Measurements from ENCODE around the gene ZNF483.
"Not testable (repeated sequence)": the region's sequence is repeated elsewhere in the genome, so short reads cannot be mapped to it uniquely, and the experiment has no call there.

Gene ZNF483

DNA sequence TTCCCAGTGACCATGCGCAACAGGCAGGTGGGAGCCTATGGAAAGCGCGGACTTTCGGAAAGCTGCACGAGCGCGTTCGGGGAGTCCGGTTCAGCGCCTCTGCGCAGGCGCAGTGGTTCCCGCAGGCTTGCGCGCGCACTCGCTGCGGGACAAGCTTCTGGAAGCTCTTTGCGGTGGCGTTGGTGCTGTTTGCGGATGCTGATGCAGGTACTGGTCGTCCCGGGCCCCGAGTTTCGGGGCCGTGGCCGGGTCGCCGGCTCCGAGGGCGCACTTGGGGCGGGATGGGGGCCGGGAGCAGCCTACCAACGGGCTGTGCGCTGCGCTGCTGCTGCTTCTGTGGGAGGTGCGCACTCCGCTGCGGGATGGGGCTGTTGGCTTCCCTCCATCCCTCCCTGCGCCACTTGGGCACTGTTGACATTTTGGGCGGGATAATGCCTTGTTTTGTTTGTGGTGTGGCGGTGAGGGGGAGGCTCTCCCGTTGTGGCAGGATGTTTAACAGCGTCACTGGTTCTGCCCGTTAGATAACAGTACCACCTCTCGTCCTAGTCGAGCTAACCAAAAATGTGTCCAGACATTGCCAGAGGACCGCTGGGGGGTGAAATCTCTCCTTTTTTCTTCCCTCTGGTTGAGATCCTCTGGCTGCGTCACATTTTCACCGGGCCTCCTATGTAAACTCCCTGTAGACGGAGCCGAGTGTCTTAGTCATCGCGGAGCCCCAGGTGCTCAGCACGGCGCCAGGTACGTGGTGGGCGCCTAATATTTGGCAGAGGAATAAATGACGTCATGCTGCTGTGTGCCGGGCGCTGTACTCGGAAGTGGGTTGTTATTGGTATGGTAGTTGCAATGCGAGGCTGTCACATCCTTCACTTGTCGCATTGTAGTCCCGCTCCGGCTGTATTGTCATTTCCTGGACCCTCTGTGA, at the start of gene ZNF483:
Gene ZNF483 (plus strand): TSS at position 124 of the 922 bp plus-strand sequence. CDS start 2,217 bp downstream, outside the sequence.
- DNase-seq (ENCODE audit: low spot score): no peak

DNA sequence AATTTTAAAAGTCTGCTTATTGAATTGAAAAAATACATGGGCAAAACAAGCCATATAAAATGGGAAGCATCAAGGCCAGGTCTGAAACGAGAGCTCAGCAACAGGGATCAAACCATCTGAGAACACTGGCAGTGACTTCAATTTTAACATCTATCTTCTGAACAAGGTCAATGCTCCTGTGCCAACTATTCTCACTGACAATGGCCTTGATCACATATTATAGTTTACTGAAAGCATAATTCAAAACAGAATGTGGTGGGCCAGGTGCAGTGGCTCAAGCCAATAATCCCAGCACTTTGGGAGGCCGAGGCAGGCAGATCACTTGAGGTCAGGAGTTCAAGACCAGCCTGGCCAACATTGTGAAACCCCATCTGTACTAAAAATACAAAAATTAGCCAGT, 49.8 kb upstream of the ZNF483 start:
- no peak for DNase-seq (ENCODE audit: low spot score)

- no peak for DNase-seq (ENCODE audit: low spot score)
Measured at GRCh38 chr9:111477677-111478076, 47.3 kb upstream of the ZNF483 start.

GRCh38 chr9:111481885-111482636, 42.9 kb upstream of the ZNF483 start:
- DNase-seq (ENCODE audit: low spot score): peak; percentile 52

DNA sequence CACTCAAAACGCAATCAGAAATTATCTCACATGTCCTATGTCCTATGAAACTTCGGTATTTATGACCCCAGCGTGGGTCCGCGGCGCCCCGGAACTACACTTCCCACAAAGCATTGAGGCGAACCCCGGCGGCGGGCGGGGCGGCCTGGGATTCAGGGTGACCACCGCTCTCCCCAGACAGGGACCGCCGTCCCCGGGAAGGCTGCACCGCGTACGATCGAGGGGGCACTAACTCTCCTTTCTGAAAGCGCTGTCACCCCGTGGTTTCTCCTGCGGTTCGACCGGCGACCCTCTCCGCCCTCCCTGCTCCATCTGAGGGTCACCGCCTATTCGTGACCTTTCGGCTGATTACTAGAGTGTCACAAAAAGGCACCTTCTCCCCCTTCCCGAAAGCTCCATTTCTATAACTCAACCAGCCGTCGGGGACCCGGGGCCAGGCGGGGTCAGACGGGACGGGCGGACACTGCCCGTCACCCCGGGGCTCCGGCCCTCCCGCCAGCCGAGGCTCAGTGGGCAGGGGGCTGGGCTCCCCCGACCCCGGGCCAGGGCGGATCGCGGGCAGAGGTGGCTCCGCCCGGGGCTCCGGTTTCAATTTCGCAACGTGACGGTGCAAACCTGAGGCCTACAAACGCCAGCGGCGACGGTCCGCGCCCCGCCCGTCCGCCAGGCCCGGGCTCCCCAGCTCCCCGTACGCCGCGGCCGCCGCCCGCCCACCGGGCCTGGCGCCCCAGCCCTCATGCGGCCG, 42.1 kb upstream of the ZNF483 start:
- peak; percentile 80 for DNase-seq (ENCODE audit: low spot score)

DNA sequence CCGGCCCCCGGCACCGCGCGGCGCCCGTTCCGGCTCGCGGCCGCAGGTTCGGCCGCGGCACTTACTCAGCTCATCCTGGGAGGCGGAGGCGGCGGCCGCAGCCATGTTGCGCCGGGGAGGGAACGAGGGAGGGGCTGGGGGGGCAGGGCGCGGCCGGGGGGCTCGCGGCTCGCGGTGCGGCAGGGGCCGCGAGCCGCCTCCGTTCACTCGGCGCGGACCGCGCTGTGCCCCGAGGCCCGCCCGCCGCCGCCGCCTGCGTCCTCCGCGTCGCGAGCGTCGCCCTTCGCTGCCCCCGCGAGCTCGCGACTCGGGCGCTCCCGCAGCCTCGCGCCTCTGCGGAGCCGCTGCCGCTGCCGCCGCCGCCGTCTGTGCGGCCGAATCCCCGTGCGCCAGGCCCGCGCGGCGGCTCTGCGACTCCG, 41.5 kb upstream of the ZNF483 start:
- DNase-seq (ENCODE audit: low spot score): peak; percentile 62

GRCh38 chr9:111483858-111484571, 41.0 kb upstream of the ZNF483 start, which contains the start of gene ECPAS:
ECPAS (minus strand) TSS chr9:111484383; CDS start chr9:111472918, 11,465 bp downstream.
- DNase-seq (ENCODE audit: low spot score): peak; percentile 86

- DNase-seq (ENCODE audit: low spot score): no peak
Measured at GRCh38 chr9:111484572-111484894, 40.4 kb upstream of the ZNF483 start.

DNA sequence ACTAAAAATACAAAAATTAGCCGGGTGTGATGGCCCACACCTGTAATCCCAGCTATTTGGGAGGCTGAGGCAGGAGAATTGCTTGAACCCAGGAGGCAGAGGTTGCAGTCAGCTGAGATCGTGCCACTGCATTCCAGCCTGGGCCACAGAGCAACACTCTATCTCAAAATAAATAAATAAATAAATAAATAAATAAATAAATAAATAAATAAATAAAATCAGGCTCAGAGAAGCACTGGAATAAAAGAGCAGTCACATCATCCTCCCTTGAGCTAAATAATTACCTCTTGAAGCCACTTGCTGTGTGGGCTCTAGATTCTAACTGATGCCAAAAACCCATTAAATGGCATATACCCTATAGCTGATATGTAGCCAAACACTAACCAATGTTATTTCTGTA, 27.8 kb upstream of the ZNF483 start:
- not testable (repeated sequence) for DNase-seq (ENCODE audit: low spot score)

DNA sequence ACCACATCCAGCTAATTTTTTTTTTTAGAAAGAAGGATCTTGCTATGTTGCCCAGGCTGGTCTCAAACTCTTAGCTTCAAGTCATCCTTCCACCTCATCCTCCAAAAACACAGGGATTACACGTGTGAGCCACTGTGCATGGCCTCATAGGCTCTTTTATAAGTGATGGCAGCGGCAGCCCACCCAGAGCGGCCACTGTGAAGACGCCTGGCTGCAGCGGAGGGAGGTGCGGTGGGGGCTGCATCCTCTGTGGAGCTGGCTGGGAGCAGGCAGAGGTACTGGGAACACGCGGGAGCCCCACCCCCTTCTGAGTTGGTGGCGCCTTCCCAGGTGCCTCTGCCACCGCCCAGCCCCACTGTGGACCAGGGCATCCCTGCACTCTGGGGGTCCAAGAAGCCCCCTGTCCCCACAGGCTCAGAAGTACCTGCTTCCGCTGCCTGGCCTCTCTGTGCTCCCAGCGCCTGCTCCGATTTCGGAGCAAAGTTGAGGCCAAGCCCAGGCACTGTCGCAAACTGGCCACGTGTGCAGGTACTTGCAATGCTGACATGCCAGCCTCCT, 23.9 kb upstream of the ZNF483 start:
- no peak for DNase-seq (ENCODE audit: low spot score)

DNA sequence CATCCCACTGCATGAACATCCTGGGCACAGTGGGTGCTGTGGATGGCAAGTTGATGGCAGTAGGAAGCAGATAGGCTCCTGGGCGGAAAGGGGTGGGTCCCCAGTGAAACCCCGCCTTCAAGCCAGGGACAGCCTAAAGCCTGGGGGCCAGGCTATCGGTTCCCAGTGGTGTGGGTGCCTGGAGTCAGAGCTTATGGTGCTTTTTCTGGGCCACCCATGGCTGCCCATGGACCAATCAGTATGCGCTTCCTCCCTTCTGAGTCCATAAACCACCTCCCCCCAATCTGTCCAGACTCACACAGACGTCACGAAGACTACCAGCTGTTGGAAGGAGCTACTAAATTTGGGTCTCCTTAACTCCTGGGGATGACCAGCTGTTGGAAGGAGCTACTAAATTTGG, 23.3 kb upstream of the ZNF483 start:
- DNase-seq (ENCODE audit: low spot score): no peak

DNA sequence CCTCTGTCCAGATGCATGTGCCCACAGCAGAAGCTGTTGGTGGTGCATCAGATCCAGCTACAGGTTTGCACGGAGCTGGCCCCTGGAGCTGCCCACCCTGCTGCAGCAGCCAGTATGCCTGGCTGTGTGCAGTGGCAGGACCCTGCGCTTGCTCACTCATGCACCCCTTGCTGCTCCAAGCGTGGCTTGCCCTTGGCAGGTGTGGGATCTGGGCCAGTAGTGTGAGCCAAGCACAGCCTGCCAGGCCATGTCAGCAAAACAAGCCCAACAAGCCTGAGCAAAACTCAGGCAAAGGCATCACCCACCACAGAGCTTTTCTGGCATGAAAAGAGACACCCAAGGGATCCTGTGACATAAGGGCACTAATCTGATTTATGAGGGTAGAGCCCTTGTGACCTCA, 22.5 kb upstream of the ZNF483 start:
- DNase-seq (ENCODE audit: low spot score): no peak

DNA sequence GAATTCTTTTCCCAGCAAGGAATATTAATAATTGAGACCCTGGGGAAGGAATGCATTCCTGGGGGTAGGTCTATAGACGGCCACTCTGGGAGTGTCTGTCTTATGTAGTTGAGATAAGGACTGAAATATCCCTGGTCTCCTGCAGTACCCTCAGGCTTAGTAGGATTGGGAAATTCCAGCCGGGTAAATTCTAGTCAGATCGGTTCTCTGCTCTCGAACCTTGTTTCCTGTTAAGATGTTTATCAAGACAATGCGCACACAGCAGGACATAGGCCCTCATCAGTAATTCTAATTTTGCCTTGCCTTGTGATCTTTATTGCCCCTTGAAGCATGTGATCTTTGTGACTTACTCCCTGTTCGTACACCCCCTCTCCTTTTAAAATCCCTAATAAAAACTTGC, 13.4 kb upstream of the ZNF483 start:
- DNase-seq (ENCODE audit: low spot score): not testable (repeated sequence)

GRCh38 chr9:111514967-111515366, 10.0 kb upstream of the ZNF483 start:
- DNase-seq (ENCODE audit: low spot score): no peak

GRCh38 chr9:111516061-111516465, 8.9 kb upstream of the ZNF483 start:
- DNase-seq (ENCODE audit: low spot score): no peak

- no peak for DNase-seq (ENCODE audit: low spot score)
Measured at GRCh38 chr9:111524731-111525055, 286 bp upstream of the ZNF483 start.

DNA sequence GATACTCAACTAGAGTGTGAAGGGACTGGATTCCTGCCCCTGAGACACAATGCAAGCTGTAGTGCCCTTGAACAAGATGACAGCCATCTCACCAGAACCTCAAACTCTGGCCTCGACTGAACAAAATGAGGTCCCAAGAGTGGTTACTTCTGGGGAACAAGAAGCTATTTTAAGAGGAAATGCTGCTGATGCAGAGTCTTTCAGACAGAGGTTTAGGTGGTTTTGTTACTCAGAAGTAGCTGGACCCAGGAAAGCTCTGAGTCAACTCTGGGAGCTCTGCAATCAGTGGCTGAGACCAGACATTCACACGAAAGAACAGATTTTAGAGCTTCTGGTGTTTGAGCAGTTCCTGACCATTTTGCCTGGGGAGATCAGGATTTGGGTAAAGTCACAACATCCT, 2.4 kb downstream of the ZNF483 start:
- DNase-seq (ENCODE audit: low spot score): no peak

- no peak for DNase-seq (ENCODE audit: low spot score)
Measured at GRCh38 chr9:111529787-111530186, 4.8 kb downstream of the ZNF483 start.

DNA sequence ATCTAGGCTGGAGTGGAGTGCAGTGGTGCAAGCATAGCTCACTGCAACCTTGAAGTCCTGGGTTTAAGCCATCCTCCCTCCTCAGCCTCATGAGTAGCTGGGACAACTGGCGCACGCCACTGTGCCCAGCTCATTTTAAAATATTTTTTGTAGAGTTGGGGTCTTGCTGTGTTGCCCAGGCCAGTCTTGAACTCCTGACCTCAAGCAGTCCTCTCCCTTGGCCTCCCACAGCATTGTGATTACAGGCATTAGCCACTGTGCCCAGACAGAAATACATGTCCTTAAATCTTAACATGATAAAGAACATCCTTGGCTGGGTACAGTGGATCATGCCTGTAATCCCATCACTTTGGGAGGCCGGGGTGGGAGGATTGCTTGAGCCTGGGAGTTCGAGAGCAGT, 6.7 kb downstream of the ZNF483 start:
- DNase-seq (ENCODE audit: low spot score): no peak

GRCh38 chr9:111533099-111533790, 8.3 kb downstream of the ZNF483 start:
- DNase-seq (ENCODE audit: low spot score): no peak
